ENCODE results near the gene RPL38.

Gene RPL38

DNA sequence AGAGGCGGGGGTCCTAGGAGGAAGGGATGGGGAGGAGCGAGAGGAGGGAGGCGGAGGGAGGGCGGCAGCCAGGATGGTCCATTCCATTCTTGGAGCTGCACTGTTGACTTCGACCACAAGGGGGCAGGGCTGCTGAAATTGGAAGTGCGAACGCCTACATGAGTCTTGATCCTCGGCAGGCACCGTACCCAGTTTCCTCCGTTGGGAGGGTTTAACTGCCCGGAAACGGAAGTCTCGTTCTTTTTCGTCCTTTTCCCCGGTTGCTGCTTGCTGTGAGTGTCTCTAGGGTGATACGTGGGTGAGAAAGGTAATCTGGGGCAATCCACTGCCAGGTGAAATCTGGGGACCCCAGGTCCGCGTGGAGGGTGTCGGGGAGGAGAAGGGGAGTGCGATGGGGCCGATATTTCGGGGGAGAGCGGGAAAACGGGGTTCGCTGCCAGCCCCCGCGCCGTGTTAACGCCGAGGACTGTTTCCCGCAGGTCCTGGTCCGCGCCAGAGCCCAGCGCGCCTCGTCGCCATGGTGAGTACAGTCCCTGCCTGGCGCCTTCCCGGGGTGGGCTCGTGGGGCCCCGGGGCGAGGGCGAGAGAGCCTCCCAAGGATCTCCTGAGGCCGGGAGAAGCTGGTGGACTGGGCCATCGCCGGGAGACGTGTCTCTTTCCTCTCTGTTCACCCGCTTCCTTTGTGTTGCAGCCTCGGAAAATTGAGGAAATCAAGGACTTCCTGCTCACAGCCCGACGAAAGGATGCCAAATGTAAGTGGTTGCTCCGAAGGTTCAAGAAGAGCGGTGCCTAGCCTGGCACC, at the start of gene RPL38:
Gene RPL38 (plus strand): TSS at position 240 of the 802 bp plus-strand sequence. CDS start 278 bp downstream, at position 518.
- DNase-seq (ENCODE audit: low spot score), result peak; percentile 95

DNA sequence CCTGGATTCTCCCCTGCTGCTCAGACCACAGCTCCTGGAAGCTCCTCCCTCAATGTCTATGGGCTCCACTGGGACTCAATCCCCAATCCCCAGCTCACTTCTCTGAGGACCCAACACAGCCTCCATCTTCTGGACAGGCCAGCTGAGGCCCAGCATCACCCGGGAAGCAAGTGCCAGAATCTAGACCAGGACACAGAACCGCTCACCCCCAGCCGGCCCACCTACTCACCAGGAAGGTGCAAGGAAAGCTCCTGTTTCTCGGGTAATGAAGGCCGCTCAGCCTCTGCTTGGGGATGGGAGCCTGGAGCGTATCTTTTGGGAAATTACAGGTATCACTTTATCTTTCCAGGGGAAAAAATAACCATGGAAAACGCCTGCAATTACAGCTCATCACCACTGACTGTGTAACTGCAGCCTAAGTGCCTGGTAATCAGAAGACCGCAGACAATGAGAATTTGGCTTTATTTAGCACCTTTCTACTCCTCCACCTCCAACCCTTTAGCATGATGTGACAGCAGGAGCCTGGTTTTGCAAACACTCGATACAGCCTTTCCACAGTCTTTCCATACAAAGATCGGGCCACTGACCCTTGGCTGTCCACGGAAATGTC, 49.6 kb upstream of the RPL38 start:
- DNase-seq (ENCODE audit: low spot score), result no peak

DNA sequence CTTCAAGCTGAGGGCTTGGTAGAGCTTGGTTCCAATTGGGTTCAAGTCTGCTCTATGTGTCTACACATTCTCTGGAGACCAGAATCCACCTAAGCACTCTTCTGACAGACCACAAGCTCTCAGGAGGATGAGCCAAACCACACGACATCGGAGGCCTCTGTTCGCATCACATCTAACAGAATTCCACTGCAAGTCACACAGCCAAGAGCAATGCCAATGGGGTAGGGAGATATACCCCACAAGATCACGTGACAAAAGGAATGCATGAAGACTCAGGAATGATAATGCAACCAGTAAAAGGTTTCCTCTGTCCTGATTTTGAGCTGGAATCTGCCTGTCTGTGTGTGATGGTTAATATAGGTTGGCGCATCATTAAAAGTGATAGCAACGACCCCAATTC, 46.6 kb upstream of the RPL38 start:
- DNase-seq (ENCODE audit: low spot score), result no peak

DNA sequence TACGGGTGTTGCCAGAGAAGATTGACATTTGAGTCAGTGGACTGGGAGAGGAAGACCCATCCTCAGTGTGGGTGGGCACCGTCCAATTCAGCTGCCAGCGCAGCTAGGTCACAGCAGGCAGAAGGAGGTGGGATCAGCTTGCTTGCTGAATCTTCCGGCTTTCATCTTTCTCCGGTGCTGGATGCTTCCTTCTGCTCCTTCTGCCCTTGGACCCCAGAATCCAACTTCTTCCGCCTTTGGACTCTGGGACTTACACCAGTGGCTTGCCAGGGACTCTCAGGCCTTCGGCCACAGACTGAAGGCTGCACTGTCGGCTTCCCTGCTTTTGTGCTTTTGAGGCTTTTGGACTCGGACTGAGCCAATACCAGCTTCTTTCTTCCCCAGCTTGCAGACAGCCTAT, 46.1 kb upstream of the RPL38 start:
- no peak for DNase-seq (ENCODE audit: low spot score)

DNA sequence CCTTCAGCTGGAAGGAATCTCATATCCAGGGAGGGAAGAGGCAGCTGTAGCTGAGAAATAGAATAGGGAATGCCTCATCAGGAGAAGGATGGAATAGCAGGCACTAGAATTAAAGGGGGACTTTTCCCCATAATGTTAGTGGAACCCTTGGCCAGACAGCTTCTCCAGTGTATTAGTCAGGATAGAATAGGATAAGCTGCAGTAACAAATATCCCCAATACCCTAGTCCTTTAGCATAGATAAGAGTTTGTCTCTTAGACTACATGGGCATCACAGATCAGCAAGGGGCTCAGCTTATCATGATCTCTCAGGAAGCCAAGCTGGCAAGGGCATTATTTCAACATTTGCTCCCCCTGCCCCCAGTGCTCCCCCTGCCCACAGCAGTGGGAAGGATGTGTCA, 44.7 kb upstream of the RPL38 start:
- DNase-seq (ENCODE audit: low spot score), result no peak

DNA sequence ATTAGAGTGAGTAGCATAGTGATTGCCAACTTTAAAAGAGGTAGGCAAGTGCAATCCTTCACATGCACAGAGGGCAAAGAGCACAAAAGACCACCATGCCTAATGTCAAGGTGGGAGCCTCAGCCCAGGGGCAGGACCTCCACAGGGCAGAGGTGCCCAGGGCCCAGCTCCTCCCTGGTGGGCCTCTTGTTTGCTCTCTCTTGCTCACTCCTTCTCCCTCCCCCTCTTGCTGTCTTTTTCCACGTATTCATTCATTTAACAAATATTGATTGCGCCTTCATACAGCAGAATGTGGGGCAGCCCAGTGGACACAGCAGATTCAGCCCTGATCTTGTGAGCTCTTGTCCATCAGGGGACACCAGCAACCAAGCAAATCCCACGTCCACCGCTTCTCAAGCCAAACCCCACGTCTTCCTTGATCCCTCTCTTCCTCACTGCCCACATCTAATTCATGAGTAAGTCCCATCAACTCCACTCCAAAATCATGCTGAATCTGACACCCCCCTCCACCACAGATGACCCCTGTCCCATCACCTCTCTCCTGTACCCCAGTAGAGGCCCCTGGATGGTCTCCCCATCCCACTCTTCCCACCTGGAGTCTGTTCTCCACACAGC, 44.1 kb upstream of the RPL38 start:
- no peak for DNase-seq (ENCODE audit: low spot score)

DNA sequence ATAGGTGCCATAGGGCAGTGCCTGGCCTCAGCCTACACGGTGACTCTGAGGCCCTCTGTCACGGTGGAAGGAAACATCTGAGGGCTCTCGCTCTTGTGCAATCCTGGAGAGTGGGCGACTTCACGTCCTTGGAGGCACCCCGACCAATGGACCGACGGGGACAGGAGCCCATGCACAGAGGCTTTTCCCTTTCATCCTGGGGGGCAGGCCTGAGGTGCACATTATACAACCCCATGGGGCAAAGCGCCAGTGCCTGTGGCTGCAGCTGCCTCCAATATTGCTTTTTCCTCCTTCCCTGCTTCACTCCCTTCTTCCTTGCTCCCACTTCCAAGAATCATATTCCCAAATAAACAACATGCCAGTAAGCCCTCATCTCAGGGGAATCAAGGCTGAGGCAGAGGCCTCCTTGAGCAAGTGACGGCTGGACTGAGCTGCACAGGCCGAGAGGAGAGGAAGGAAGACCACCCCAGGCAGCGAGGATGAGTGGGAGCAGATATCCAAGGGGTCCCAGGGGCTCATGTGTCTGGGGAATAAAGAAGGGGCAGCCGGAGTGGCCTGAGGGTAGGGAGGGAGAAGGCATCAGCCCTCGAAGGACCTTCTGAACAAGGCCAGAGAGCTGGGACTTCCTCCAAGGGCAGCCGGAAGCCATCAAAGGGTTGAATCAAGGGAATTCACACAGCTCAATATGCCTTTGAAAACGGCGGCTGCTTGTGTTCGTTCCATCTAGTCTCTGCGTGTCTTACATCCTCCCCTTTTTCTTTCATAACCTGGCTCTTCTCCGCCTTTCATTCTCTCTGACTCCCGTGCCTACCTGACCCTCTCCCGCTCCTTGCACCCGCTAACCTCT, 42.6 kb upstream of the RPL38 start:
- DNase-seq (ENCODE audit: low spot score), result no peak

DNA sequence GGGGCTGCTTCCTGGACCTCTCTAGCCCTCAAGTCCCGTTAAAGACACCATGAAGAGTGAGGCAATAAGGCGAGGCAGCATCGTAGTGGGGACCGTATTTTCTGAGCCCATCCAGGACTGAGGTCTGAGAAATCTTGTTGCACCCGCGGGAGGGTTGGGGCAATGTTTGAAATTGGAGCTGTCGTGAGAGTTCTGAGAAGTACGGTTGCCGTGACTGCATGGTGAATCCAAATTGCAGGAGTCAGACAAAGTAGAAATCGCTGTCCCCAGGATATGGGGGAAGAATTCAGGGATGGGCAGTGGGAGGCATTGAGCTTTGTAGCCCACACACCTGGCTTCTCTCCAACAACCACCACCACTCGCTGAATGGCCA, 42.0 kb upstream of the RPL38 start:
- DNase-seq (ENCODE audit: low spot score), result no peak

DNA sequence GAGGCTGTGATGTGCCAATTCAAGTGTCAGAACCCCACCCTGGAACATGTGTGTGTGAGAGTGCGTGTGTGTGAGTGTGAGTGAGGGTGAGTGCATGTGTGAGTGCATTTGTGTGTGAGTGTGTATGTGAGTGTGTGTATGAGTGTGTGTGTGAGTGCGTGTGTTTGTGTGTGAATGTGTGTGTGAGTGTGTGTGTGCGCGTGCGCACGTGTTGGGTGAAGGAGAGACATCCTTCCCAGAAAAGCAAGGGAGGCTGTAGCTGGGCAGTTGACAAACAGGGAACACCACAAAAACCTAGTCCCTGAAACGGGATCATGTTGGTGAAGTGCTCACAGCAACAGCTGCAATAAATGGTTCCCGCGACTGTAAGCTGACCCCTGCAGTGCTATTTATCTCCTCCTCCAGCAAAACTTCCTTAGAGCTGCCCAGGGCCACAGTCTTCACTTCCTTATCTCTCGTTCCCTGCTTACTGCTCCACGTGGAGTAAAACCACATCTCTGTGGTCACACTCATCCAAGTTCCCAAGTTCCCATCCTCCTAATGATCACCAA, 40.1 kb upstream of the RPL38 start:
- no peak for DNase-seq (ENCODE audit: low spot score)

DNA sequence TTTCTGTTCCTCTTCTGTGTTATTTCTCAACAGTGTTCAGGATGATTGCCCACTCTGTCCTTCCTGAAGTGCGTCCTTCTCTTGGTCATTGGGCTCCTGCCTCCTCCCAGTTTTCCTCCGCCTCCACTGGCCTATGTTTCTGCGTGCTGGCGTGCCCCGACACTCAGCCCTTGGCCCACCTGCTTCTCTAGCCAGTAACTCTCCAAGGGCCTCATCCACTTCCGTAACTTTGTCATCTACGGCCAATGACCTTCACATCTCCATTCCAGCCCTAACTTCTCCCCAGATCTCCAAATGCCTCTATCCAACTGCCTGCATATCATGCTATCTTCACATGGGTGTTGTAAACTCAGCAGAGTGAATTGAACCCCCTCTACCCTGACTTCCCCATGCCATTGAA, 39.6 kb upstream of the RPL38 start:
- DNase-seq (ENCODE audit: low spot score), result no peak

DNA sequence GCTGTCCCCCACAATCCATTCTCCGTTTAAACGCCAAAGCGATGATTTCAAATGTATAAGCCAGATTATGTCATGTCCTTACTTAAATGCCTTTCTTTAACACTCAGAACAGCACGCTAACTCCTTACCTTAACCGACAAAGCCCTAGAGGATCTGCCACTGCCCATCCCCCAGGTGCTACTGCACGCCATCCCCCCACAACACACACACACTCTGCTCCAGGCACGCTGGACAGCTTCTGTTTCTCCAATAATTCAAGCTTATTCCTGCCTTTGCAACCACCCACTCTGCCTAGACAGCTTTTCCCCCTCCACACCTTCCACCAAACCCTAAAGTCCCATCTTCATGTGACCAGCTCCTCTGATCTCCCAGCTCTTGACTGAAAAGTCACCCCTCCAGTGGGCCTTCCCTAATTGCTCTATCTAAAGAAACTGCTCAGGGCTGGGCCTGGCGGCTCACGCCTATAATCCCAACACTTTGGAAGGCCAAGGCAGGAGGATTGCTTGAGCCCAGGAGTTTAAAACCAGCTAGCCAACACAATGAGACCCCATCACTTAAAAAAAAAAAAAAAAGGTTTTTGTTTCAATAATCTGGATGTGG, 38.9 kb upstream of the RPL38 start:
- no peak for DNase-seq (ENCODE audit: low spot score)

DNA sequence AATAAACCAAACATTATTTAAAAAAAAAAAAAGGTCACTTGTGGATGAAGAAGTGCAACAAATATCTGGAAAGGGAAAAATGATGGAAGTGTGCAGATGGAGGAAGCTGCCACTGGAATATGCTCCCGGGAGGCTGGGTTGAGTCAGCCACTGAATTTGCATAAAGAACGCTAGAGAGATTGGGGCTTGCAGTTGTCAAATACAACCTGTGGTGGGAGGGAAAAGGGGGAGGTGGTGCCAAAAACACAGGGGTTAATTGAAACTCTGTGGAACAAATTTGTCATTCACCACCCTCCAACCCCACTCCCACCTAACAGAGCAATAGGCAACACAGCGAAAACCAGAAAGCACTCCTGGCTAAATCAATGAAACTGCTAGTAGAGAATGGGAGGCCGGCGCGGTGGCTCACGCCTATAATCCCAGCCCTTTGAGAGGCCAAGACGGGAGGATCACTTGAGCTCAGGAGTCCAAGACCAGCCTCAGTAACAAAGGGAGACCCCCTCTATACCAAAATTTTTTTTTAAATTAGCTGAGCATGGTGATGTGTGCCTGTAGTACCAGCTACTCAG, 37.6 kb upstream of the RPL38 start:
- no peak for DNase-seq (ENCODE audit: low spot score)

DNA sequence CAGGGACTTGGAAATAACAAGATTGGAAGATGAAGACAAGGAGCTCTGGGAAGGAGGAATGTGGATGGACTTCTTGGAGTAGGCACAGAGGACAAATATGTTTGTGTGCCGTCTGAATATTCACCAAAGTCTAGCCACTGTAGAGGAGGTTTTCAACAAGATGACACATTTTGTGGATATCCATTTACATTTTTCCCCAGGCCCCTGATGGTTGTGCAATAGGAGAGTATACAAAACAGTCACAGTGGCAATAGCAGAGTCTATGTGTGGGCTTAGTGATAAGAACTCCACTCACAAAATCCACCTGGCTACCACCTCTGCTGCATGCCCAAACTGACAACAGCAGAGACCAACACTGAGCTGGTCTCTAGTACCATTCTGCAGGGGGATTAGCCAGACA, 32.6 kb upstream of the RPL38 start:
- DNase-seq (ENCODE audit: low spot score), result no peak

DNA sequence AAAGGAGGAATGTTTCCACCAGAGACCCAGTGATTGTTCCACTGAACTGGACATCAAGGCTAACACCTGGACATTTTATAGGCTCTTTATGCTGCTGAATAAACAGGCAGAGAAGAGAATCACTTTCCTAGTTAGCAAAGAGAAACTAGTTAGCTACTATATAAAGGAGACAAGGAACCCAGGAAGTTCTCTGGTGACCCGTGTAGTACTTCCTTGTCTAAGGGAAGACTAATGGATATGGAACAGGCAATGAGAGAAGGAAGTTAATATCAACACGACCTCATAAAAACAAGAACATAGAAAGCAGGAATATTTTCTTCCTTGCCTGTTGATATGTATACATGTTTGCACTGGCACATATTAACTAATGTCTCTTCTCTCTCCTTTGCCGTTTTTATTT, 30.8 kb upstream of the RPL38 start:
- no peak for DNase-seq (ENCODE audit: low spot score)

DNA sequence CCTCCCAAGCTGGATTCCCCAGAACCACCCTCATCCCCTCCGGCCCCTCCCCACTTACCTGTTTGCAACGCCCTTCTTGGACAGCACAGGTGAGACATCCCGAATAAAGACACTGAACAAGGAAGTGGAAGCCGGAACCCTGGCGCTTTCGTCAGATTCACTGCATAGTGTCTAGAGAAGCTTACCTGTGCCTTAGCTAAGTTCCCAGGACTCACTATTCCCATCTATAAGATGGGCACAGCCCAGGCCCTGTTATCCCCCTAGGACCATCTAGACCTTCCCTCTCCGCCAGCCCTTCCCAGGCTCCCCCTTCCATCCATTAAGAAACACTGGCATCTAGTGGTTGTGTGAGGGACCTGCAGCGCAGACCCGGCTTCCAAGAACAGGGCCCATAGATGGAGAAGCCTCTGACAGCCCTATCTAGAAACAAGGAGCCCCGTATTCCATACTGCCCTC, 26.9 kb upstream of the RPL38 start:
- DNase-seq (ENCODE audit: low spot score), result peak; percentile 19

DNA sequence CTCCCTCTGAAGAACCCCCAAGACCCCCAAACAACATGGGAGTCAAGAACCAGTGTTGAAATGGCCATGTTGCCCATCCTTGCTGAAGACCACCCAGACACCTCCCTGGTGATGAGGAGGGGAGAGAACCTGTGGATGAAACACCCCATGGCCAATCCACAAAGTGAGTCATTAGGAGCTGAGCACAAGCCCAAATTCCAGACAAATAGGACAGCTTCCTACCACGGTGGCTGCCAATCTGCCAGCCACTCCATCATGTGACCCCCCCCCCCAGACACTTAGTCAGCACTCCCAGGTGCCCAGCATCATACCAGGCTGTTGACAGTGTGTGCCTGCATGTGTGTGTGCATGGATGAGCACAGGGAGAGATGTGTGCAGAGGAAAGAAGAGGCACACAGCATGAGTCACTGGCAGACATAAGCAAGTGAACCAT, 26.4 kb upstream of the RPL38 start:
- DNase-seq (ENCODE audit: low spot score), result no peak

DNA sequence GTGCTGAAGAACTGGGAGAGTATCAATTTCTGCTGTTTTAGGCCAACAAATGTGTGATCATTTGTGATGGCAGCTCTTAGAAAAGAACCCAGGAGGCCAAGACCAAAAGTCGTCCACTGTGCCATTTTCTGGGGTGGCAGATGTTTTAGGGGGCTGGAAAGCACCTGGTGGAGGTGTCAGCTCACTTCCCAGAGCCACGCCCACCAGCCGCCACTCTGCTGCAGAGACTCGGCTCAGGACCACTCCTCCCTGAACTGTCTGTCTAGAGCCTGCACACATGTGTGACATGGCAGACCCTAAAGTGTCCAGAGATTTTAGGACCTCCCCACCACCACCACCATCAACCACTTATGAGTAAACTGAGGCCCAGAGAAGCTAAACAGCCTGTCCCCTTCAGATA, 23.9 kb upstream of the RPL38 start:
- no peak for DNase-seq (ENCODE audit: low spot score)

DNA sequence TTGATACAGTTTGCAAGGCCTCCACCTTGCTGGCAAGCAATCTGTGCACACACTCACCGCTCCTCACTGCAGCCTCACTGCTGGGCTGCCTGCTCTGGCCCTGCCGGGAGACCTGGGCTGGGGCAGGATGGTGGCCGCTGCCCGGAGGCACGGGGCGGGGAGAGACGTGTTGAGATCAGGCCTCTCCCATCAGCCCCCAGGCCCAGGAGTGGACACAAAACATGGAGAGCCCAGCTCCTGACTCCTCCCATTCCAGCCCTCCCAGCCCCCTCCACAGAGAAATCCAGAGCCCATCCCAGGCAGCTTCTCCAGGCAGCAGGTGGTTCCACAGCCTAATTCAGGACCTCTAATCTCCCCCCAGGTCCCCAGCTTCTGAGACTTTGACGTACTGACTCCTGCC, 23.1 kb upstream of the RPL38 start:
- DNase-seq (ENCODE audit: low spot score), result no peak

DNA sequence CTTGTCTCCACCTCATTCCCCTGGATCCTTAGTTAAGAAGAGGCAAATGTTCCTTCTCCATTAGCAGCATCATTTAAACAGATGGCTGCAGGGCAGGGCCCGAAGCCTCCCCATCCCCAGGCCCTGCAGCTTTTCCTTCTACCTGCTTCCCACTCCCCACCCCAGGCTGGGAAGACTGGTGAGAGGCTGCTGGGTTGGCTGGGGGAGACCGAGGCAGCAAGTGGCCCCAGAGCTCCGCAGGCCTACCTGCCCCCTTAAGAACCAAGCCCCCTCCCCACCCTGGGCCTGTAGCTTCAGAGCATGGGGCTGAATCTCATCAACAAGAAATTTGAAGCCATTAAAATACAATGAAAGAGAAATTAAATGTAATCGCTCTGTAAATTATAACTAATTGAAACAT, 22.1 kb upstream of the RPL38 start:
- no peak for DNase-seq (ENCODE audit: low spot score)

DNA sequence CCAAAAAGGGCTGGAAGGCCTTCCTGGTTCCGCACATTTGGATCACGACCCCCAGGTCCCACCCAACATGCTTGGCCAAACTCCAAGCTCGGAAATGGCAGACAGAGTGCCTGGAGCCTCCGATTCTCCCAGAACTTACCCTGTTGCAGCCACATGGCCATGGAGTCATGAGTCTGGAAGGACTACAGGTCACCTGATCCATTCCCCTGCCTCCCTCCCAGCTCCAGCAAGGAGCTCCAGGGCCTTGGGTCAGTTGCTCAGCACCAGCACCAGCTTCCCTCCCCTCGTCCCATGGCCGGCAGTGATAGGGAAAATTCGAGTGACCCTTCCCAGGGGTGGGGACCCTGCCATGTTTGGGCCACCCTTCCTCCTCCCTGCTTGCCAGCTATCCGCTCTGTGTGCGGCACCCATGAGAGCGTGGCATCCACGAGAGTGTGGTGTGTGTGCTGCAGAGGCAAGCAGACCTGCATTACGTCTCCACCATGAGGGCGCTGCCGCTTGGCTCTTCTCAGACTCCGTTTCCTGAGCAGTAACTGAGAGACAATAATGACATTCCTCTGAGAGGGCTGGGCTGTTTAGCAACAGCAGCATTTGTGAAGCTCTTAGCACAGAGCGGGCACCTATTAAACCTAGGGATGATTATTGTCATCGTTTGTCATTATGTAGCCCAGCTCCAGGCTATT, 21.3 kb upstream of the RPL38 start:
- no peak for DNase-seq (ENCODE audit: low spot score)

DNA sequence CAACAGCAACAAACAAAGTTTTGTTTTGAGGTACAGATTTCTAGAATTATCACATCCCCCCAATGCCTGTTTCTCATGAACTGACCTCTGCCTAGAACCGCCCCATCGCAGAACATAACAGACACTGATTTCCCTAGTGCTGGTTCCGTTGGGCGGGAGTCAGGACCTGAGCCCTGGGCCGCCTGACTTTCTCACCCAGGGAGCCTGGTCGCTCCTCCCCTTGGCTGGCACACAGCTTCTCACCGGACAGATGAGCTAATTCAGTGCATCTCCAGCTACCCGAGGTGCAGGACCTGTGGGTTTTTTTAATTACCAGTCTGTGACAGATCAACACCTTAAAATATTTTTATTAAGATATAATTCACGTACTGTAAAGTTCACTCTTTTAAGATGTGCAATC, 20.1 kb upstream of the RPL38 start:
- DNase-seq (ENCODE audit: low spot score), result no peak
